GM12878 (cell line): Measurements from ENCODE around the gene CLCA2. TPM values are rescaled to one million over a fixed set of nuclear protein-coding genes. Genes with fewer than 3 reads are reported as not detected.

Experiments
- ATAC-seq: fragments of 200-7000 bp; cut with Tn5 transposase; 3 replicates; pipeline ENCODE4 v1.9.1; 2020; ENCODE audit warnings: mild to moderate bottlenecking, moderate library complexity
- BruUV-seq: library from RNA; stranded (reverse); fragments of 400-500 nt; replicated peaks from 2 replicates; lab custom pipeline; 2021; lab: Mats Ljungman, UMichigan
- CTCF ChIA-PET: fragments of 300-600 bp; sonication (Branson Sonifier 250); formaldehyde crosslinking; extraction: SDS; loops from one replicate; lab custom pipeline; 2021; ENCODE audit warnings: inconsistent platforms; lab: Yijun Ruan, JAX
- POLR2A ChIA-PET: fragments of 350-600 bp; formaldehyde crosslinking; extraction: SDS; loops from one replicate; lab custom pipeline; 2021; ENCODE audit warnings: inconsistent platforms; lab: Charles Lee
- RAD21 ChIA-PET: fragments of 300-600 bp; sonication (Branson Sonifier 250); formaldehyde crosslinking; loops from one replicate; lab custom pipeline; 2023; ENCODE audit warnings: antibody characterized with exemption; ENCODE audit not compliant: unreplicated experiment; lab: Charles Lee
- SMC1A ChIA-PET: fragments of 300-600 bp; sonication (Branson Sonifier 250); formaldehyde crosslinking; loops from one replicate; lab custom pipeline; 2023; ENCODE audit not compliant: unreplicated experiment, uncharacterized antibody; lab: Charles Lee
- DNase-seq: peaks from one replicate; pipeline ENCODE4 v3.0.0-alpha.2; 2011; ENCODE audit warnings: low read depth, low spot score
- FAIRE-seq: peaks from 3 replicates; lab custom pipeline; 2011; peaks lifted over from hg19 to GRCh38; lab: Jason Lieb, UNC
- H2AFZ ChIP-seq: 2 replicates; pipeline ENCODE4 v1.6.0; 2011; ENCODE audit warnings: low read depth, low read length, control low read depth; ENCODE audit not compliant: control insufficient read depth
- H3K27ac ChIP-seq: 2 replicates; pipeline ENCODE4 v1.5.1; 2011; ENCODE audit warnings: control low read depth; ENCODE audit not compliant: control insufficient read depth, insufficient read depth
- H3K27me3 ChIP-seq, 2 experiments: replicated peaks in 1 of 2; 2 replicates each; pipeline versions ENCODE4 v1.6.0 to v1.6.1; 2011; ENCODE audit warnings: low read length in 1 of 2; ENCODE audit not compliant: control insufficient read depth in 2 of 2, insufficient read depth in 2 of 2
- H3K36me3 ChIP-seq, 2 experiments: 2 replicates each; pipeline ENCODE4 v1.5.1; 2011; ENCODE audit warnings: low read length in 1 of 2; ENCODE audit not compliant: control insufficient read depth in 2 of 2, insufficient read depth in 2 of 2
- H3K4me1 ChIP-seq: 2 replicates; pipeline ENCODE4 v1.6.1; 2011; ENCODE audit warnings: mild to moderate bottlenecking, low read length, moderate library complexity, mixed read lengths; ENCODE audit not compliant: control insufficient read depth, insufficient read depth
- H3K4me2 ChIP-seq: 2 replicates; pipeline ENCODE4 v1.6.0; 2011; ENCODE audit warnings: control low read depth; ENCODE audit not compliant: control insufficient read depth, insufficient read depth
- H3K4me3 ChIP-seq: fragments of 200-600 bp; sonication (generic); 2 replicates; pipeline ENCODE4 v1.5.1; 2016
- H3K79me2 ChIP-seq: 2 replicates; pipeline ENCODE4 v1.6.0; 2011; ENCODE audit warnings: low read length; ENCODE audit not compliant: control insufficient read depth, insufficient read depth
- H3K9ac ChIP-seq: 2 replicates; pipeline ENCODE4 v1.8.0; 2011; ENCODE audit warnings: low read length, control low read depth, mixed read lengths; ENCODE audit not compliant: control insufficient read depth, insufficient read depth
- H3K9me3 ChIP-seq: replicated peaks from 3 replicates; pipeline ENCODE4 v1.5.1; 2011; ENCODE audit warnings: mild to moderate bottlenecking, low read length; ENCODE audit not compliant: control insufficient read depth, insufficient read depth
- H4K20me1 ChIP-seq: 2 replicates; pipeline ENCODE4 v1.6.0; 2011; ENCODE audit not compliant: control insufficient read depth, insufficient read depth
- ATF3 ChIP-seq: IDR thresholded peaks from 2 replicates; pipeline ENCODE4 v1.6.1; 2011; ENCODE audit warnings: low read depth, mild to moderate bottlenecking, low read length, moderate library complexity, borderline replicate concordance; ENCODE audit errors: extremely low read depth
- ATF7 ChIP-seq: fragments of 450-650 bp; IDR thresholded peaks from 2 replicates; pipeline ENCODE4 v1.6.1; 2016; ENCODE audit warnings: low read depth, mild to moderate bottlenecking
- CBX5 ChIP-seq: sonication (generic); IDR thresholded peaks from 2 replicates; pipeline ENCODE4 v1.6.1; 2016; ENCODE audit warnings: low read depth, moderate library complexity, mild to moderate bottlenecking, inconsistent platforms
- CHD2 ChIP-seq: IDR thresholded peaks from 2 replicates; pipeline ENCODE4 v1.6.1; 2011; ENCODE audit warnings: low read depth, low read length, improper control_type of control experiment, borderline replicate concordance
- E2F4 ChIP-seq: IDR thresholded peaks from 2 replicates; pipeline ENCODE4 v1.6.1; 2012; ENCODE audit warnings: low read depth, low read length, improper control_type of control experiment
- EZH2 ChIP-seq: IDR thresholded peaks from 2 replicates; pipeline ENCODE4 v1.6.1; 2012; ENCODE audit warnings: low read depth, mild to moderate bottlenecking, control low read depth, inconsistent platforms, low read length, borderline replicate concordance; ENCODE audit not compliant: control insufficient read depth
- FOS ChIP-seq: IDR thresholded peaks from 3 replicates; pipeline ENCODE4 v1.6.1; 2011; ENCODE audit warnings: borderline replicate concordance; ENCODE audit not compliant: insufficient read length; ENCODE audit errors: extremely low read depth
- KAT2A ChIP-seq: conservative IDR thresholded peaks from 2 replicates; pipeline ENCODE4 v1.6.1; 2011; ENCODE audit warnings: low read depth, low read length; ENCODE audit not compliant: control insufficient read depth
- KDM1A ChIP-seq: fragments of 200-600 bp; sonication (generic); IDR thresholded peaks from 2 replicates; pipeline ENCODE4 v1.6.1; 2016; ENCODE audit warnings: borderline replicate concordance
- NFYA ChIP-seq: IDR thresholded peaks from 2 replicates; pipeline ENCODE4 v1.6.1; 2011; ENCODE audit warnings: low read depth, mild to moderate bottlenecking, low read length, improper control_type of control experiment, borderline replicate concordance
- NKRF ChIP-seq: fragments of 450-650 bp; conservative IDR thresholded peaks from 2 replicates; pipeline ENCODE4 v1.6.1; 2017; ENCODE audit warnings: mild to moderate bottlenecking, moderate library complexity
- POLR2A ChIP-seq: IDR thresholded peaks from 2 replicates; pipeline ENCODE4 v1.6.1; 2011; ENCODE audit warnings: low read depth, mild to moderate bottlenecking, low read length
- RAD21 ChIP-seq: IDR thresholded peaks from 2 replicates; pipeline ENCODE4 v1.6.1; 2011; ENCODE audit warnings: mild to moderate bottlenecking, low read depth, low read length, moderate library complexity; ENCODE audit not compliant: insufficient read depth
- TBL1XR1 ChIP-seq: IDR thresholded peaks from 2 replicates; pipeline ENCODE4 v1.6.1; 2012; ENCODE audit warnings: low read depth, low read length, improper control_type of control experiment
- ZNF592 ChIP-seq: fragments of 450-650 bp; IDR thresholded peaks from 2 replicates; pipeline ENCODE4 v1.6.1; 2017; ENCODE audit warnings: mild to moderate bottlenecking, moderate library complexity
- WGBS: methylation state at CpG from one replicate; pipeline ENCODE4 v1.1.6; 2016; ENCODE audit warnings: low lambda C conversion rate; ENCODE audit not compliant: insufficient replicate concordance, insufficient coverage; ENCODE audit errors: missing lambda C conversion rate; 5-methylcytosine and 5-hydroxymethylcytosine counted together
- in situ Hi-C: fragments of 300-500 bp; cut with MboI; formaldehyde crosslinking; loops from 9 replicates; pipeline ENCODE4 v1.14.3; 2018; ENCODE audit warnings: mixed read lengths
- intact Hi-C: fragments of 100-400 bp; cut with micrococcal nuclease; formaldehyde crosslinking; loops from one replicate; pipeline ENCODE4 v1.14.2; 2022; ENCODE audit not compliant: unreplicated experiment
- polyA plus RNA-seq, 11 experiments: library from polyadenylated mRNA; depleted of rRNA in 4 of 11; unstranded in 6 of 11; stranded (reverse) in 5 of 11; fragments of >200 nt; fragmentation: Nextera tagmentation in 4 of 11; fragmentation: Illumina TruSeq in 1 of 11; extraction: Ambion mirVana in 4 of 11; extraction: Trizol in 1 of 11; gene quantifications; 1 replicate in 1 of 11; 2 replicates in 10 of 11; pipeline versions ENCODE4 v1.2.1 to v1.2.3, GENCODE V29; 2011 to 2016; ENCODE audit warnings: inconsistent platforms in 2 of 11, missing spikeins in 2 of 11, low read depth in 1 of 11
- total RNA-seq, 4 experiments: library from RNA; depleted of rRNA in 3 of 4; stranded (reverse); fragments of >200 nt in 3 of 4; fragmentation: Illumina TruSeq in 1 of 4; extraction: Trizol in 1 of 4; gene quantifications; 2 replicates each; pipeline versions ENCODE4 v1.2.1 to v1.2.3, GENCODE V29; 2013 to 2021

CLCA2 gene
- total and polyA plus RNA-seq, 10 of the 15 experiments (the other 5 are each of a cell fraction or from before 2014, with no cell fraction given) = 0.01 to 0.20 (median 0.08) TPM; not detected in 6

- POLR2A ChIA-PET = no interaction called here
- 0 out of 2 replicates have a peak overlapping the region, but pooled peaks have one; percentile 30 for H3K4me2 ChIP-seq
- no peak overlapping the region; the same call in 1 of the 2 replicates for H2AFZ ChIP-seq
- FAIRE-seq (no peak), DNase-seq (peak; percentile 45), ATAC-seq (peak; percentile 78)
- BruUV-seq = no TSS peak
- no peaks in the 10 kb centered on the region for H4K20me1 ChIP-seq
- RAD21 ChIA-PET = interaction anchor here (0.6 to 1.7 kb wide), 14 partner anchors 9 to 1562 kb away, joined by 3 to 9 read pairs (median 4); partner anchors contain the start of genes ODF2L and SH3GLB1
- H3K79me2 ChIP-seq = no peaks in the 10 kb centered on the region; the same call in 1 of the 2 replicates
- no peaks in the 10 kb centered on the region for H3K4me1 ChIP-seq
- in situ Hi-C loops (loop anchor here (5.0 to 25.0 kb wide), 3 partner anchors 122 to 707 kb away; partner anchors contain the start of gene SH3GLB1), intact Hi-C loops (loop anchor here (1.0 to 10.0 kb wide), 7 partner anchors 94 to 944 kb away; partner anchors contain the start of gene LMO4)
- H3K36me3 ChIP-seq = no peaks in the 10 kb centered on the region; a peak in 1 of 4 replicates
- 0 out of 2 replicates have a peak overlapping the region, but pooled peaks have one; percentile 6 for H3K27ac ChIP-seq
- CTCF ChIA-PET = interaction anchor here (0.6 to 3.3 kb wide), 39 partner anchors 10 to 704 kb away, joined by 3 to 64 read pairs (median 4); partner anchors contain the start of genes ODF2L and SH3GLB1
- peaks cover 18% of the 10 kb centered on the region; the same call in 2 of the 3 replicates for H3K9me3 ChIP-seq
- no peak overlapping the region for H3K9ac ChIP-seq
- 0 out of 2 replicates have a peak overlapping the region, but pooled peaks have one; percentile 3 for H3K4me3 ChIP-seq
- 0% methylated on average over 4 of the region's 4 CpGs for WGBS
- no peaks in the 10 kb centered on the region for H3K27me3 ChIP-seq
- SMC1A ChIA-PET = interaction anchor here (0.7 to 2.2 kb wide), 24 partner anchors 9 to 709 kb away, joined by 3 to 16 read pairs (median 4); partner anchors contain the start of gene CLCA2
- no peak for TF ChIP-seq KAT2A
- TF ChIP-seq POLR2A = no peak
- TF ChIP-seq ATF3 = no peak
- TF ChIP-seq ATF7 = no peak
- TF ChIP-seq FOS = no peak
- peak; percentile 86 for TF ChIP-seq RAD21
- no peak for TF ChIP-seq TBL1XR1
- TF ChIP-seq NKRF = no peak
- TF ChIP-seq NFYA = no peak
- TF ChIP-seq CBX5 = no peak
- TF ChIP-seq E2F4 = no peak
- no peak for TF ChIP-seq EZH2
- 0 out of 2 replicates have a peak, but pooled peaks have one; percentile 15 for TF ChIP-seq ZNF592
- no peak for TF ChIP-seq KDM1A
- TF ChIP-seq CHD2 = no peak
These were observed 43.6 kb upstream of the CLCA2 start for GRCh38 chr1:86380257-86380861.
